Measurements from ENCODE around the gene MARCHF10.
"Not testable (repeated sequence)": the region's sequence is repeated elsewhere in the genome, so short reads cannot be mapped to it uniquely, and the experiment has no call there.

Gene MARCHF10

GRCh38 chr17:62848334-62848733, 40.2 kb upstream of the MARCHF10 start:
- no peak for DNase-seq (ENCODE audit: low read depth, low spot score)
- Histone ChIP-seq H3K36me3 (ENCODE audit: insufficient read depth, insufficient read length, low read length) (no peaks in the 10 kb centered on the region), H3K9ac (ENCODE audit: insufficient read length, low read depth) (no peak overlapping the region), H3K9me3 (ENCODE audit: insufficient read depth, low read length) (0 out of 2 replicates have a peak, but pooled peaks cover under 1% of the 10 kb centered on the region), H3K4me3 (ENCODE audit: insufficient read length, low read depth) (no peak overlapping the region), H3K27me3 (ENCODE audit: insufficient read depth, insufficient read length) (no peaks in the 10 kb centered on the region), H3K4me1 (ENCODE audit: insufficient read depth, insufficient read length) (no peaks in the 10 kb centered on the region)
- no peak for TF ChIP-seq ZNF274 (IDR thresholded peaks at IDR 0.05; ENCODE audit: low read depth, low read length)
- TF ChIP-seq YY1 (IDR thresholded peaks at IDR 0.05; ENCODE audit: insufficient read depth, insufficient read length) = no peak

DNA sequence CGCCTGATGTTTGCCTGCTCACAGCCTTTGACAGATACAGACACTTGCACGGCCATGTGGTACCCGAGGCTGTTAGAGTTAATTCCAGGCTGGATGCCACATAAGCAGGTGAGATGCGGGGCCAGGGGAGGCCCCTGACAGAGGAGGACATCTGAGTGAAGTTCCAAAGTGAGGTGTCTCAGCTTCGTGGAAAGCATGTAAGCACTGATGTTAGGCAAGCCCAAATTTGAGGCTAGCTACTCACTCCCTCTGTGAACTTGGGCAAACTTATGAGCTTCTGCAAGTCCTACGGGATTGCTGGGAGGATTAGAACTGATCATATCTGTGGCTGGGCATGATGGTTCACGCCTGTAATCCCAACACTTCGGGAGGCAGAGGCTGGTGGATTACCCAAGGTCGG, 39.3 kb upstream of the MARCHF10 start:
- no peaks in the 10 kb centered on the region for H3K9me3 ChIP-seq (ENCODE audit: insufficient read depth, low read length)
- H3K4me1 ChIP-seq (ENCODE audit: insufficient read depth, insufficient read length) = no peaks in the 10 kb centered on the region
- H3K27me3 ChIP-seq (ENCODE audit: insufficient read depth, insufficient read length) = no peaks in the 10 kb centered on the region
- TF ChIP-seq ZNF274 (IDR thresholded peaks at IDR 0.05; ENCODE audit: low read depth, low read length) = no peak
- TF ChIP-seq SUZ12 (IDR thresholded peaks at IDR 0.05; ENCODE audit: extremely low read depth, insufficient read depth, insufficient read length) = no peak
- TF ChIP-seq YY1 (IDR thresholded peaks at IDR 0.05; ENCODE audit: insufficient read depth, insufficient read length) = no peak
- no peaks in the 10 kb centered on the region for H3K36me3 ChIP-seq (ENCODE audit: insufficient read depth, insufficient read length, low read length)
- no peak overlapping the region for H3K4me3 ChIP-seq (ENCODE audit: insufficient read length, low read depth)
- no peak for DNase-seq (ENCODE audit: low read depth, low spot score)
- no peak overlapping the region for H3K9ac ChIP-seq (ENCODE audit: insufficient read length, low read depth)

DNA sequence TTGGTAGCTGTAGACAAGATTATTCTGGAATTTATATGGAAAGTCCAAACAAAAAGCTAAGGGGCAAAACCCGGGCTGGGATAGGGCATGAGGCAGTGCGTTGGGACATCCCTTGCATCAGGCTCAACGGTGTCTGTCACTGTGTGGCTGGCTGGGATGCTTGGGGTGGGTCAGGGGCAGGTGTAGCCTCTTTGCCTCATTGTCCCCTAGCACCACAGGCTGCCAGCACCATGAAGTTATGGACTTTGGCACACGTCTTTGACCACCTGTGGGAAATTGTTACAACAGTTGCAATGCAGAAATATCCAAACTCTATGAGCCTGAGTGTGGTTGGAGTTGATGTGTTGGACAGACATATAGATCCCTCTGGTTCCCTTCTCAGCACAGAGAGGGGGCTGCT, 32.8 kb upstream of the MARCHF10 start:
- no peak overlapping the region for H3K4me3 ChIP-seq (ENCODE audit: insufficient read length, low read depth)
- TF ChIP-seq ZNF274 (IDR thresholded peaks at IDR 0.05; ENCODE audit: low read depth, low read length) (no peak), SUZ12 (IDR thresholded peaks at IDR 0.05; ENCODE audit: extremely low read depth, insufficient read depth, insufficient read length) (no peak), YY1 (IDR thresholded peaks at IDR 0.05; ENCODE audit: insufficient read depth, insufficient read length) (no peak)

DNA sequence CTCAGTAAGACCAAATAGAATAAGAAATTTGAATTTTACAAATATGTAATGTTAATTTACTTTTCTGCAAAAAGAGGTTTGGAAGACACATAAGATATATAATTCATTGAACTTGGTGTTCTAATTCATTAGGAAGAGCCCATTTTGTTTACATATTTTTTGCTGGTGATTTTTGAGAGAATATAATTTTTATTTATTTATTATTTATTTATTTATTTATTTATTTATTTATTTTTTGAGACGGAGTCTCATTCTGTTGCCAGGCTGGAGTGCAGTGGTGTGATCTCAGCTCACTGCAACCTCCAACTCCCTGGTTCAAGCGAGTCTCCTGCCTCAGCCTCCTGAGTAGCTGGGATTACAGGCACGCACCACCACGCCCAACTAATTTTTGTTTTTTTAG, 25.7 kb upstream of the MARCHF10 start:
- H3K4me3 ChIP-seq (ENCODE audit: insufficient read length, low read depth); DNase-seq (ENCODE audit: low read depth, low spot score); H3K9ac ChIP-seq (ENCODE audit: insufficient read length, low read depth); H3K4me1 ChIP-seq (ENCODE audit: insufficient read depth, insufficient read length); H3K36me3 ChIP-seq (ENCODE audit: insufficient read depth, insufficient read length, low read length); H3K9me3 ChIP-seq (ENCODE audit: insufficient read depth, low read length); H3K27me3 ChIP-seq (ENCODE audit: insufficient read depth, insufficient read length): not testable (repeated sequence)

More for the DNA sequence above, 32.8 kb upstream of the MARCHF10 start:
- no peaks in the 10 kb centered on the region for H3K36me3 ChIP-seq (ENCODE audit: insufficient read depth, insufficient read length, low read length)
- H3K9me3 ChIP-seq (ENCODE audit: insufficient read depth, low read length) = no peaks in the 10 kb centered on the region
- DNase-seq (ENCODE audit: low read depth, low spot score) = no peak
- no peaks in the 10 kb centered on the region for H3K27me3 ChIP-seq (ENCODE audit: insufficient read depth, insufficient read length)
- H3K9ac ChIP-seq (ENCODE audit: insufficient read length, low read depth) = no peak overlapping the region
- no peaks in the 10 kb centered on the region for H3K4me1 ChIP-seq (ENCODE audit: insufficient read depth, insufficient read length)

GRCh38 chr17:62832405-62832804, 24.3 kb upstream of the MARCHF10 start:
- no peak overlapping the region for H3K4me3 ChIP-seq (ENCODE audit: insufficient read length, low read depth)
- H3K9ac ChIP-seq (ENCODE audit: insufficient read length, low read depth) = no peak overlapping the region
- H3K27me3 ChIP-seq (ENCODE audit: insufficient read depth, insufficient read length) = no peaks in the 10 kb centered on the region
- no peaks in the 10 kb centered on the region for H3K36me3 ChIP-seq (ENCODE audit: insufficient read depth, insufficient read length, low read length)
- DNase-seq (ENCODE audit: low read depth, low spot score) = no peak
- no peaks in the 10 kb centered on the region for H3K4me1 ChIP-seq (ENCODE audit: insufficient read depth, insufficient read length)
- H3K9me3 ChIP-seq (ENCODE audit: insufficient read depth, low read length) = no peaks in the 10 kb centered on the region
- no peak for TF ChIP-seq YY1 (IDR thresholded peaks at IDR 0.05; ENCODE audit: insufficient read depth, insufficient read length)

- H3K36me3 ChIP-seq (ENCODE audit: insufficient read depth, insufficient read length, low read length); H3K9me3 ChIP-seq (ENCODE audit: insufficient read depth, low read length); H3K4me3 ChIP-seq (ENCODE audit: insufficient read length, low read depth); H3K9ac ChIP-seq (ENCODE audit: insufficient read length, low read depth); H3K27me3 ChIP-seq (ENCODE audit: insufficient read depth, insufficient read length); DNase-seq (ENCODE audit: low read depth, low spot score); H3K4me1 ChIP-seq (ENCODE audit: insufficient read depth, insufficient read length): not testable (repeated sequence)
These were observed 23.0 kb upstream of the MARCHF10 start for GRCh38 chr17:62831066-62831465.

DNA sequence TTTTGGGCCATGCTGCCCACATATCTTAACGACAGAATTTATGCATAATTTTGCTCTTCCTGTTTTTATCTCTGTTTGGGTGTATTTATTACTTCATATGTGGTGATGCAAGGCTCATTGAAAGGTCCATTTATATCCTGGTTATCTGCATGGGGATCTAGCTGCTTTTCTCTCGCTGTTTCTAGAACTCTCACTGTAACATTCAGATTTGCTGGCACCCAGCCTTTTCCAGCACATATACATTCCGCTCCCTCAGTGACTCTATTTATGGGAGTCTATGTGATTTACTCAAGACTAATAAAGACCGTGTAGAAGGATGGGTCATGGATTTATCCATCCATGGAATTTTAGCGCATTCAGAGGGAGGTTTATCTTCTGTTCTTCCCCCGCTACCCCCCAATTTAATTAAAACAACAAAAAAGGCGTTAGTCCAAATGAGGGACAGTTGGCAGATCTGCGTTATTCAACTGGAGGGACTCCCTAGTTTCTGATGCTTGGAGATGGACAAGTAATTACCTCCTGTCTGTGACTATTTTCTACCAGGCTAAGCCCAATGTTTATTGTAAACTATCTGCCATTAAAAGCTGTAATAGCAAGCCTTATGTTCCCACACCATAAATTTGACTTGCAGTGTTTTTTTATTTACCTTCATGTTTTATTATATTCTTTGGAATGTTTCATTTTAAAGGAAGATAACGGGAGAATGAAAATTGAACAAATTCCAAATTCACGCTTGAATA, 19.8 kb upstream of the MARCHF10 start:
- H3K9me3 ChIP-seq (ENCODE audit: insufficient read depth, low read length) = no peaks in the 10 kb centered on the region
- H3K27me3 ChIP-seq (ENCODE audit: insufficient read depth, insufficient read length) = no peaks in the 10 kb centered on the region
- H3K9ac ChIP-seq (ENCODE audit: insufficient read length, low read depth) = no peak overlapping the region
- H3K4me1 ChIP-seq (ENCODE audit: insufficient read depth, insufficient read length) = no peaks in the 10 kb centered on the region
- H3K36me3 ChIP-seq (ENCODE audit: insufficient read depth, insufficient read length, low read length) = no peaks in the 10 kb centered on the region
- TF ChIP-seq ZNF274 (IDR thresholded peaks at IDR 0.05; ENCODE audit: low read depth, low read length) (no peak), YY1 (IDR thresholded peaks at IDR 0.05; ENCODE audit: insufficient read depth, insufficient read length) (no peak)
- no peak overlapping the region for H3K4me3 ChIP-seq (ENCODE audit: insufficient read length, low read depth)
- no peak for DNase-seq (ENCODE audit: low read depth, low spot score)

DNA sequence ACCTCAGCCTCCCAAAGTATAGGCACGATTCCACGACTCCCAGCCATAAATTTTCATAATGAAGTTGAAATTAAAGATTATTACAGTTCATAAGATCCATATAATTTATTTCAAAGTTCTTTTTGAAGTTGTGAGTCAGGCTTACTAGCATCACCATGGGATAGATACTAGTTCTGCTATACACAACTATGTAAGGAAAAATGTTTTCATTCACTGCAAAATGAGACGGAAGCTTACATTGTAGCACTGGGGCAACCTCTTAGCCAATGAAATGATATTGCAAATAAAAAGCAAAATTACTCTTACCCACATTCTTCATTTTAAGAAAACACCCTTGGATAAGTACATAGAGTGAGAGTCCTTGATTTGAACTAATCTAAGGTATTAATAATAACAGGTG, 18.8 kb upstream of the MARCHF10 start:
- Histone ChIP-seq H3K27me3 (ENCODE audit: insufficient read depth, insufficient read length) (no peaks in the 10 kb centered on the region), H3K36me3 (ENCODE audit: insufficient read depth, insufficient read length, low read length) (no peaks in the 10 kb centered on the region), H3K9ac (ENCODE audit: insufficient read length, low read depth) (no peak overlapping the region), H3K9me3 (ENCODE audit: insufficient read depth, low read length) (no peaks in the 10 kb centered on the region), H3K4me3 (ENCODE audit: insufficient read length, low read depth) (no peak overlapping the region), H3K4me1 (ENCODE audit: insufficient read depth, insufficient read length) (peaks cover 1% of the 10 kb centered on the region)
- DNase-seq (ENCODE audit: low read depth, low spot score) = no peak
- TF ChIP-seq SUZ12 (IDR thresholded peaks at IDR 0.05; ENCODE audit: extremely low read depth, insufficient read depth, insufficient read length) = no peak
- no peak for TF ChIP-seq ZNF274 (IDR thresholded peaks at IDR 0.05; ENCODE audit: low read depth, low read length)
- TF ChIP-seq YY1 (IDR thresholded peaks at IDR 0.05; ENCODE audit: insufficient read depth, insufficient read length) = no peak

All from NT2/D1 (cell line).